GM21360 (cell line): ENCODE data around the gene TNFRSF21.
"Not testable (repeated sequence)": the region's sequence is repeated elsewhere in the genome, so short reads cannot be mapped to it uniquely, and the experiment has no call there.

ENCODE experiments used
- ATAC-seq: cut with Tn5 transposase; IDR thresholded peaks from one replicate; pipeline ENCODE4 v1.9.1; 2021; ENCODE audit warnings: mild to moderate bottlenecking, moderate library complexity; ENCODE audit not compliant: unreplicated experiment

The TNFRSF21 gene

GRCh38 chr6:47290124-47290834 lies 19.4 kb downstream of the TNFRSF21 start:
- no peak for ATAC-seq

- ATAC-seq, result no peak
Measured at GRCh38 chr6:47288267-47289090, 21.2 kb downstream of the TNFRSF21 start.

GRCh38 chr6:47286301-47286700 lies 23.4 kb downstream of the TNFRSF21 start:
- no peak for ATAC-seq

- ATAC-seq, result no peak
Measured at GRCh38 chr6:47283993-47284392, 25.7 kb downstream of the TNFRSF21 start.

- ATAC-seq, result no peak
Measured at GRCh38 chr6:47278545-47278944, 31.2 kb downstream of the TNFRSF21 start.

- ATAC-seq, result no peak
Measured at GRCh38 chr6:47277702-47278101, 32.0 kb downstream of the TNFRSF21 start.

- ATAC-seq, result no peak
Measured at GRCh38 chr6:47276377-47276776, 33.3 kb downstream of the TNFRSF21 start.

GRCh38 chr6:47275640-47276039 lies 34.1 kb downstream of the TNFRSF21 start:
- no peak for ATAC-seq

- not testable (repeated sequence) for ATAC-seq
Measured at GRCh38 chr6:47275132-47275531, 34.6 kb downstream of the TNFRSF21 start.

GRCh38 chr6:47268572-47269187 lies 41.0 kb downstream of the TNFRSF21 start:
- ATAC-seq, result no peak

- ATAC-seq, result no peak
Measured at GRCh38 chr6:47267301-47267700, 42.4 kb downstream of the TNFRSF21 start.

GRCh38 chr6:47265971-47266370 lies 43.7 kb downstream of the TNFRSF21 start:
- no peak for ATAC-seq

- no peak for ATAC-seq
Measured at GRCh38 chr6:47264775-47265184, 44.9 kb downstream of the TNFRSF21 start.

- ATAC-seq, result no peak
Measured at GRCh38 chr6:47263268-47263667, 46.4 kb downstream of the TNFRSF21 start.

GRCh38 chr6:47262231-47262630 lies 47.5 kb downstream of the TNFRSF21 start:
- no peak for ATAC-seq

GRCh38 chr6:47261191-47261590 lies 48.5 kb downstream of the TNFRSF21 start:
- ATAC-seq, result no peak

GRCh38 chr6:47260021-47260420 lies 49.7 kb downstream of the TNFRSF21 start:
- no peak for ATAC-seq

GRCh38 chr6:47258724-47259347 lies 50.9 kb downstream of the TNFRSF21 start:
- no peak for ATAC-seq

- ATAC-seq, result no peak
Measured at GRCh38 chr6:47256981-47257730, 52.5 kb downstream of the TNFRSF21 start.

GRCh38 chr6:47256361-47256760 lies 53.3 kb downstream of the TNFRSF21 start:
- ATAC-seq, result no peak

GRCh38 chr6:47254906-47255305 lies 54.8 kb downstream of the TNFRSF21 start:
- no peak for ATAC-seq
